HG02610 (cell line): Measurements from ENCODE around the gene RGL3.
"Not testable (repeated sequence)": the region's sequence is repeated elsewhere in the genome, so short reads cannot be mapped to it uniquely, and the experiment has no call there.

ENCODE experiments used
- ATAC-seq: cut with Tn5 transposase; IDR thresholded peaks from one replicate; pipeline ENCODE4 v1.9.1; 2021; ENCODE audit warnings: mild to moderate bottlenecking, moderate library complexity; ENCODE audit not compliant: unreplicated experiment

RGL3 gene

DNA sequence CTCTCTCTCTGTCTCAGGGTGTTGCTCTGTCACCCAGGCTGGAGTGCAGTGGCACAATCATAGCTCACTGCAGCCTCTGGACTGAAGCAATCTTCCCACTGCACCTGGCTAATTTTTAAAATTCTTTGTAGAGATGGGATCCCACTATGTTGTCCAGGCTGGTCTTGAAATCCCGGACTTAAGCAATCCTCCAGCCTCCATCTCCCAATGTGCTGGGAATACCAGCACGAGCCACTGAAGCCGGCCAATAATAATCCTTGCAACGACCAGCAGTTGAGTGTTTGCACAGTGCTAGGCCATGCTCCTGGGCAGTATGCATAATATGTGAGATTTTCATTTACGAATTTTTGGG, 34.4 kb downstream of the RGL3 start:
- no peak for ATAC-seq

DNA sequence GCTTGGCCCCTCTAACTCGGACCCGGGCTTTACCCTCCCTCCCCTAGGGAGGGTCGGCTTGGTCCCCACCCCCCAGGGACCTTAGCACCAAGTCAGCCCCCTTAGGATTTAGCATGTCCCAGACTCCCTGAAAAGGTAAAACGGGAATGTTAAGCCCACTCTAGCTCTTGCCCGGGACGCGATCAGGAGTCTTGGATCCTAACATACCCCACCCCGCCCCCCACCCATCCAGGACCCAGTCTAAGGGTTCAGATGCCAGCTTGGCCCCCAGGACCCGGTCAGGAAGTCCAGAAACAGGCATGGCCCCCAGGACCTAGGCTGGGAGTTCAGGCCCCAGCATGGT, 35.4 kb downstream of the RGL3 start:
- no peak for ATAC-seq

DNA sequence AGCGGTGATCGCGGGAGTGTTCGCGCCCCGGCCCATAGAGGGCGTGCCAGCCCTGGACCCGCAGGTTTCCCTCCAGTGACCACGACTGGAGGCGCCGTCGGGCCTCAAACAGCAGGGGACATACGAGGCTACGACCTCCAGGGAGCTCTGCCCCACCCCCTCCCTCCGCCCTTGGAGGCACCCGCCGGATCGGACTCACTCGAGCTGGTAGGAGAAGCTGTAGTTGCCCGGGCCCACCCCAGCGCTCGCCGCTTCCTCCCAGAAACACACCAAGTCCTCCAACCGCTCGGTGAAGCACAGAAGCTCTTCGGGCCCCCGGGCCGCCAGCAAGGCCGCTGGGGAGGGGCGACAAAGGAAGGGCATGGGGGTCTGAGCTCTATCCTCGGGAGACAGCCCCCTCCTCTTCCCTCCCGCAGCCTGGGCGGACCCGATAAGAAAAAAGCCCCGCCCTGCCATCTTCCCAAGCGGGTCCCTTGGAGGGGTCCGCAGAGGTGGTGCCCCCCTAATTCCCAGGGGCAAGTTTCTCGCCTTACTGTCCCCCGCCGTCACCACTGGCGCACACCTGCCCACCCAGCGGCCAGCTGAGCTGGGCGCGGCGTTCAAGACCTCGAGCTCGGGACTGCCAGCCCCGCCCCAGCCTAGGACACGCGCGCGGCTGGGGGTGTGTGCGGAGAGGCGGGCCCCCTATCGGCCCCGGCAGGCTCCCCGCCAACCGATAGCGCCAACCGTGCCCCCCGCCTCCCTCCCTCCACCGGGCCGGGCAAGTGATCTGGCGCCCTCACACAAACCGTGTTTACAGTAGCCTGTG, 36.0 kb downstream of the RGL3 start:
- no peak for ATAC-seq

DNA sequence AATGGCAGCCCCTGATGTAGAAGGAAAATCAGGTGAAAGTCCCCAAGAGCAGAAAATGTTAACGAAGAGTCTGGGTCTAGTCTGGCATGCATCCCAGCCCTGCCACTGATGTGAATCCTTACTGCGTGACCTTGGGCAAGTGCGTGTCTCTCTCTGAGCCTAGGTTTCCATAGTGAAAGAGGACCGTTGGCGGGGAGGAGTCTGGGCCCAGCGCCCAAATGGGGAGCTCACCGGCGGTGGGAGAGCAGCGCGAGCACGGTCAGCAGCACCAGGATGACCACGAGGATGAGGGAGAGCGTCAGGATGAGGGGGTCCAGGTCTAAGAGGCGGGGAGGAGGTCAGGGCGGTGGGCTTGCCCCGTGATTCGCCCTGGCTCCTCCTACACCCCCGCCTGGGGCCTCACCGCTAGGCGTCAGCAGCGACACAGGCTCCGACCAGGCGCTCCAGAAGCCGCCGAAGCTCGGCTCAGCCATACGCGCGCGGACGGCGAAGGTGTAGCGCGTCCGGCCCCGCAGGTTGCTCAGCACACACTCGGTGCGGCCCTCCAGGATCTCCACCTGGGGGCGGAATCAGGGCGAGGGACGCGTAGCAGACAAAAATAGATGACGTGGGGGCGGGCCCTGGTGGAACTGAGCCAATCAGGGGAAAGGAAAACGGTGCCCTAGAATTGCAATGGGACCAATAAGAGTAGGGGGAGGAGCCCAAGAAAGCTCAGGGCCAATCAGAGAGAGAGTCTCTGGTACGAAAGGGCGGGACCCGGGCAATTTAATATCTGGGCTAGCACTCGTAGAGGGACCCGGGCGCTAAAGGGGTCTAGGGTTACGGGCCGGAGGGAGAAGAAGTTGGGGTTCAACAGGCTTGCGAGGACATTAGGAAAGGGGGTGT, 38.2 kb downstream of the RGL3 start:
- peak; percentile 76 for ATAC-seq

DNA sequence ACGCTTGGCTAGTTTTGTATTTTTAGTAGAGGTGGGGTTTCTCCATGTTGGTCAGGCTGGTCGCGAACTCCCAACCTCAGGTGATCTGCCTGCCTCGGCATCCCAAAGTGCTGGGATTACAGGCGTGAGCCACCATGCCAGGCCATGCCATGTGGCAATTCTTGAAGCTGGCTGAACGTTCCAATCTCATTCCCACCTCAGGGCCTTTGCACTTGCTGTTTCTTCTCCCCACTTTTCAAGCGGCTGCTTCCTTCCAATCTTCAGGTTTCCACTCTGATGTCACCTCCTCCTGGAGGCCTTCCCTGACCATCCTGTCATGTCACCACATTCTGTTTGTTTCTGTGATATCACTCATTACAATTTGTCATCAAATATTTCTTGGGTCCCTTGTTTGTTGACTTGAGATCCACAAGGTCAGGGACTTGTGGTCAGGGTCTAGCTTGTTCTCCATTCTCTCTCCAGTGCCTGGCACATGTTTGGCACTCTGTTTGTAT, 39.2 kb downstream of the RGL3 start:
- no peak for ATAC-seq

DNA sequence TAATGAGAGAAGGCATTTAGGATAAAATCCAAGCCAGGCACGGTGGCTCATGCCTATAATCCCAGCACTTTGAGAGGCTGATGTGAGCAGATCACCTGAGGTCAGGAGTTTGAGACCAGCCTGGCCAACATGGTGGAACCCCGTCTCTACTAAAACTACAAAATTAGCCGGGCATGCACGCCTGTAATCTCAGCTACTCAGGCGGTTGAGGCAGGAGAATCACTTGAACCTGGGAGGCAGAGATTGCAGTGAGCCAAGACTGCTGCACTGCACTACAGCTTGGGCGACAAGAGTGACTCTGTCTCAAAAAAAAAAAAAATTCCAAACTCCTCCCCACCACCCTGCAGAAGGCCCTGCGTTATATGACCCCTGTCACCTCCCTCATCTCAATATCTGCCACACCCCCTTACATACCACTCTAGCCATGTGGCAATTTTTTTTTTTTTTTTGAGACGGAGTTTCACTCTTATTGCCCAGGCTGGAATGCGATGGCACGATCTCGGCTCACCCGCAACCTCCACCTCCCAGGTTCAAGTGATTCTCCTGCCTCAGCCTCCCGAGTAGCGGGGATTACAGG, 39.8 kb downstream of the RGL3 start:
- ATAC-seq = not testable (repeated sequence)

DNA sequence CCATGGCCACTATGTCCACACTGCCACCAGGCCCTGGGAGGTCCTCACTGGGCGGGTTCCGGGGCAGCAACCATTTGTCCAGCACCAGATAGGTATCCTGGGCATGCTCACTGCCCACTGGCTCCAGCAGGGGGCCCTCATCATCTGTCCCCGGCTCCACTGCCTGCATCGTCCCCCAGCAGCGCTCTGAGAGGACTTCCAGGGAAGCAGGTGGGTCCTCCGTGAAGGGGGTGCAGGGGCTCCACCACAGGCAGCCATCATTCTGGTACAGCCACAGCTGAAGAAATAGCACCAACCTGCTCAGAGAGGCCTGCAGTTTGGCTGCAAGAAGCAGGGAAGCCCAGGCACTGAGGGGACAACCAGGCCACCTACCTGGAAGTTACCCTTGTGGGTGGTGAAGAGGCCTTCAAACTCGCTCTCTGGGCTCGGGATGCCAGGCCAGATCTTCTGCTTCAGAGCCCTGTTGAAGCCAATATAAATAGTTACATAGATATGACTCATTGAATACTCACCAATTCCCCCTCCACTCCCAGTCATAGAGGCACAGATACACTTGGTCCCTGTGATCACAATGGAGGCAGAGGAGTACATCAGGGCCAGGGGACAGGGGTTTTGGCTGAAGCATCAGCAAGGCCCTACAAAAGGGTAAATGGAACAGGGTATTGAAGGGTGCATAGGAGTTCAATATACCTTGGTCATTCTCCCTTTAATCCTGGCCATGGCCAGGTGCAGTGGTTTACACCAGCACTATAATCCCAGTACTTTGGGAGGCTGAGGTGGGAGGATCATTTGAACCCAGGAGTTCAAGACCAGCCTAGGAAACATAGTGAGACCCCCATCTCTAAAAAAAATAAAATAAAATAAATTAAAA, 40.6 kb downstream of the RGL3 start:
- no peak for ATAC-seq

DNA sequence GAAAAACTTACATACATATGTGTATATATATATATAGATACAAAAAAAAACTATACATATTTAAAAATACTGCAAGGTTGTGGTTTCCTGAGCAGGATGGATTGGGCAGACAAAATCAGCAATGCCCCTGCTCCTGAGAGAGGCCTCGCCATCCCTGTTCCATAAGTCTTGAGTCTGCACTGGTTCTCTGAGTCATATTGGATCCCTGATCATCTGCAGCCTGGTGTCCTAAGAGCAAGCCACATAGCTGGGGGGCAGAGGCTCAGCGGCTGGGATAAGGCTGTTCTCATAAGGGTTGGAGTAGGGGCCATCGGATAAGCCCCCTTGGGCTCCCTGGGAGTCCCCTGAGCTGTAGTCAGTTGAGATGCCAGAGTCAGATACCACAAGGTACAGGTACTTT, 41.4 kb downstream of the RGL3 start:
- no peak for ATAC-seq

DNA sequence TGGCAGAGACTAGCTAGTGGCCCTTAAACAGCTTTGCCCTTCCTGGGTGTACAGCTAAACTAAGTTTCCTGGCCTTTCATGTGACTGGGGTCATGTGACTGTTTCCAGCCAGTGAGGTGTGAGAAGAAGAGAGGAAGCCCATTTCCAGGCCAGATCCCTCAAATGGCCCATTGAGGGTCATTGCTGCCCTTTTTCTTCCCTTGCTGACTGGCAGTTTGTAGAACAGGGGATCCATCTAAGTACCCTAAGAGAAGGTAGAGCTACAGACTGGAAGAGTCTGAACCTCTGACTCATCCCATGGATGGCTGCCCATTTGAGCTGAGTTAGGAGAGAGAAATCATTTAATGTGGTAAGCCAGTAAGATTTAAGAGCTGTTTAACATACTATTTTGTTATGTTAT, 41.9 kb downstream of the RGL3 start:
- ATAC-seq = no peak

DNA sequence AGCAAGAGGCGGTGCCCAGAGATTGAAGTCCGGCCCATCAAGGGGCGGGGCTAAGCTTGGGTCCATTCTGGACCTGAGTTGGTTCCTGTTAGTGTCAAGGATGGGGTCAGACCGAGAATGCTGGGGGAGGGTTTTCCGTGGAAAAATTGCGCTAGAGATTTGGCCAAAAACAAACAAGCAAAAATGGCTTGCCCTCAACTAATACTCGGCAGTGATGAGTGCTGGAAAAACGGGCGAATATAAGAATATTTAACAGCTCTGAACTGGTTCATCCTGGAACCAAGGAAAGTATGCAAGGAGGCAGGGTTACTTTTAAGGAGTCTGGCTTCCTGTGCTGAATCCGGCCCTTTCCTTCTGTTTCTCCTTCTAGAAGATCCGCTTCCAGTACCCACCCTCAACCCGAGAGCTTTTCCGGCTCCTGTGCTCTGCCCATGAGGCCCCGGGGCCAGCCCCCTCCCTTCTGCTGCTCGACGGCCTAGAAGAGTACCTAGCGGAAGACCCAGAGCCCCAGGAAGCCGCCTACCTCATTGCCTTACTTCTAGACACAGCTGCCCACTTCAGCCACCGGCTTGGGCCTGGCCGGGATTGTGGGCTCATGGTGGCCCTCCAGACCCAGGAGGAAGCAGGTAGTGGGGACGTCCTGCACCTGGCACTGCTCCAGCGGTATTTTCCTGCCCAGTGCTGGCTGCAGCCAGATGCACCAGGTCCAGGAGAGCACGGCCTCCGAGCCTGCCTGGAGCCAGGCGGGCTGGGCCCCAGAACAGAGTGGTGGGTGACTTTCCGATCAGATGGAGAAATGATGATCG, 43.8 kb downstream of the RGL3 start:
- no peak for ATAC-seq

DNA sequence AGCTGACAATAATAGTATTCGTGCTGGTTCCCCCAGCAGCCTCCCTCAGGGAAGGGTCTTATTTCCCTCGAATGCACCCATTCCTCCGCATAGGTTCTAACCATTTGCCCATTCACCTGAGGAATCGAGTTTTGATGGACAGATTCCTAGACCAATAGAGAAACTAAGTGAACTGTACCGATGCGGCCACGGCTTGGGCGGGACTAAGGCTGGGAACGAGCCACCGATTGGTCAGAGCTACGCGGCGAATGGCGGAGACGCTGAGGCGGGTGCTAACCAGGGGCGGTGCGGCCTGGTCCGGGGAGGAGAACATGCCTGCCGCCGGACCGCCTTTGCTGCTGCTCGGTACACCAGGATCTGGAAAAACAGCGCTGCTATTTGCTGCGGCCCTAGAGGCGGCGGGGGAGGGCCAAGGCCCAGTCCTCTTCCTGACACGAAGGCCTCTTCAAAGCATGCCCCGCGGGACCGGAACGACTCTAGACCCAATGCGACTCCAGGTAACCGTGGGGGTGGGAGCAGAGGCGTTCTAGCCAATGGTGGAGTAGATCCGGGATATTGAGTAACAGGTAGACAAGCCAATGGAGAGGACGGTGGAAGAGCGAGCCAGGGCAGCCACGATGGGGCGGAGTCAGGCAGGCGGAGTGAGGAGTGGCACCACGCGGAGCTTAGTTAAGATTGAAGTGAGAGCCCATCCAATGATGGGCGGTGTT, 44.5 kb downstream of the RGL3 start, which contains the start of gene SWSAP1:
TSS of gene SWSAP1 (plus strand) at position 234 of the 710 bp plus-strand sequence. CDS start at position 249, 15 bp downstream.
- peak; percentile 87 for ATAC-seq

DNA sequence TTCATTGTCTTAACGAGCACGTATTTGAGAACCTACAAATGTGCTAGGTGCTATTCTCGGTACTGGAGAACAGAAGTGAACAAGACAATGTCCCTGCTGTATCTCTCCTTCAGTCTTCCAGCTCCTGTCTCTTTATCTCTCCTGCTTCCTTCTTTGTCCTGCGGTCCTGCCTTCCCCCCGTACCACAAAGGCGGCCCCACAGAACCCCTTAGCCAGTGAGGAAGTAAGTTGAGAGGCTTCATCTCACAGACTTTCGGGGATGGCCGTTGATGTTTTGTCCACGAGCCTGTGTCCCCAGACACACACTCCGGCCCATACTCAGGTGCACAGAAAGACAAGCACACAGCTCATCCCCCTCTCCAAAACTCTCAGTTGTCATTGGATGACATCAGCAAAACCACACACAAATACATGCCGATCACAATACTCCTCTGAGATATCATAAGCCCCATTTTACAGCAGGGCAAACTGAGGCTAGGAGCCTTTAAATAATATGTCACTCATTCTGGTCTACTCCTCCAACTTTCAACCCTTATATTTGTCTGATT, 45.2 kb downstream of the RGL3 start:
- no peak for ATAC-seq

DNA sequence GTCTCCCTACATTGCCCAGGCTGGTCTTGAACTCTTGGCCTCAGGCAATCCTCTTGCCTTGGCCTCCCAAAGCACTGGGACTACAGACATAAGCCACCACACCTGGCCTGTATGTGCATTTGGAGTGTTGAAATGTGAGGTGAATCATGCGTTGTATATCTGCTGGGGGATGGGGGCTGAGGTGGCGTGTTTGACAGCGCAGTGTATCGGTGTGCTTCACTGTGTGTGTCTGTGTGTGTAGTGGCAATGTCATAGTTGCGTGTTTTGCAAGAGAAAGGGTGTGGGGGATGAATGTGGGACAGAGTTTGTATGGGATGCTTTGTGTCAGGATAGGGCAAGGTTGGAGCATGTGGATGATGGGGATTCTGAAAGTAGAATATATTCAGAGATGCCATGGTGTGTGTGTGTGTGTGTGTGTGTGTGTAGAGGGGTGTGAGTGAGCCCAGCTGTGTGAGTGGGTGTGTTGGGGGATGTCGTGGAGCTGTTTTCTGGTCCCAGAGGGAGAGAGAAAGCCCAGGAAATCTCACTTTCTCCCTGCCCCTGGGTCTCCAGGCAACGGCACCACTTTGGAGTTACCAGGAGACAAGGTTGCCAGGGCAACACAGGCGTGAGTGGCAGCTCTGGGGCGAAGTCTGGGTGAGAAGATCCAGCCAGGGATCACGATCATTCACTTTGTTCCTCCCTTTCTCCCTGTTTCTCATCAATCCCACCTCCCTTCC, 45.8 kb downstream of the RGL3 start:
- no peak for ATAC-seq

DNA sequence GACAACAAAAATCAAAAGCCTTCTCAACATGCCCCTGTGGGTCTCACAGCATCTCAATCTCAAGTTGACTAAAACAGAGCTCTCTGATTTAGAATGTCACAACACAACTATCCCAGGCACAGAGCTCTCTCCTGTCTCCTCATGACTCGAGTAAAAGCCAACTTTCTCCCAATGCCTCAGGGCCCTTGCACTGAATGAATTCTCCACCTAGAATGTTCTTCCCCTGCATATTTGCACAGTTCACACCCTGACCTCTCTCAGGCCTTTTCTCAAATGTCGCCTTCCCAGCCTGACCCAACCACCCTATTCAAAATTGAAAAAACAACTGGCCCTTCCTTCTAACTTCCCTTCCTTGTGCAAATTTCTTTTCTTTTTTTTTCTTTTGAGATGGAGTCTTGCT, 48.4 kb downstream of the RGL3 start:
- ATAC-seq = no peak

DNA sequence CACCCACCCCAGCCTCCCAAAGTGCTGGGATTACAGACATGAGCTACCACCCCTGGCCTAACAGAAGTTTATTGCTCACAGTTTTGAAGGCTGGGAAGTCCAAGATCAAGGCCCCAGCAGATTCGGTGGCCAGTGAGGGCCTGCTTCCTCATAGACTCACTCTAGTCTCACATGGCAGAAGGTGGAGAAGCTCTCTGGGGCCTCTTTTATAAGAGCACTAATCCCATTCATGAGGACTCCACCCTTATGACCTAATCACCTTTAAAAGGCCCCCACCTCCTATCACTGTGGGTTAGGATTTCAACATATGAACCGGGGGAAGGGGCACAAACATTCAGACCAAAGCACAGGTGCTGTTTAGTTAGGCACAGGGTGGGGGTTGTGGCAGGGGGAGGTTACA, 51.6 kb downstream of the RGL3 start:
- ATAC-seq = no peak

DNA sequence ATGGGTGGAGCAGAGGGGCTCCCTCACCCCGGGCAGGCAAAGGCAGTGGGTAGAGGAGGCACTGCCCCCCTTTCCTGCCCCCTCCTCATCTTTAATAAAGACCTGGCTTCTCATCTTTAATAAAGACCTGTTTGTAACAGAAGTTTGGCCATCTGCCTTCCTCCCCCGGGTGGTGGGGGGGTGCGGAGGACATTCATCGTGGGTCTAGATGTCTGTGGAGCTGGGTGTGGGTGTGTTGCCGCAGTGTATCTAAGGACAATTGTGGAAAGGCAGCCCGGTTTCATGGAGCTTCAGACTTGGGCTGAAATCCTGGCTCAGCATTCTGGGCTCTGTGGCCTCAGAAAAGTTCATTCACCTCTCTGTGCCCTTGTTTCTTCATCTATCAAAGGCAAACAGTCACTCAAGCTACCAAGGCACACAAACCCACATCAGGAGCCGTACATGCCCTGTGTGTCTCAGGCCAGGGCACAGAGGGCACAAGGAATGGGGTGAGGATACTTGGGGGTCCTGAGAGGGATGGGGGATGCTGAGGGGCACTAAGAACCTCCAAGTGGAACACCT, 53.5 kb downstream of the RGL3 start:
- no peak for ATAC-seq

DNA sequence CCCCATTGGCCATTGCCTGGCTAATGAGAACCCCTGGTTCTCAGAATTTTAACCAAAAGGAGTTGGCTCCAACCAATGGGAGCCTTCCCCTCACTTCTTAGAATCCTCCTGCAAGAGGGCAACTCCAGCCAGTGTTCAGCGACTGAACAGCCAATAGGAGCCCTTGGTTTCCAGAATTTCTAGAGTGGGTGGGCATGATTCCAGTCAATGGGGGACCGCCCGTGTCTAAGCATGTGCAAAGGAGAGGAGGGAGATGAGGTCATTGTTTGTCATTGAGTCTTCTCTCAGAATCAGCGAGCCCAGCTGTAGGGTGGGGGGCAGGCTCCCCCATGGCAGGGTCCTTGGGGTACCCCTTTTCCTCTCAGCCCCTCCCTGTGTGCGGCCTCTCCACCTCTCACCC, 54.2 kb downstream of the RGL3 start:
- no peak for ATAC-seq

DNA sequence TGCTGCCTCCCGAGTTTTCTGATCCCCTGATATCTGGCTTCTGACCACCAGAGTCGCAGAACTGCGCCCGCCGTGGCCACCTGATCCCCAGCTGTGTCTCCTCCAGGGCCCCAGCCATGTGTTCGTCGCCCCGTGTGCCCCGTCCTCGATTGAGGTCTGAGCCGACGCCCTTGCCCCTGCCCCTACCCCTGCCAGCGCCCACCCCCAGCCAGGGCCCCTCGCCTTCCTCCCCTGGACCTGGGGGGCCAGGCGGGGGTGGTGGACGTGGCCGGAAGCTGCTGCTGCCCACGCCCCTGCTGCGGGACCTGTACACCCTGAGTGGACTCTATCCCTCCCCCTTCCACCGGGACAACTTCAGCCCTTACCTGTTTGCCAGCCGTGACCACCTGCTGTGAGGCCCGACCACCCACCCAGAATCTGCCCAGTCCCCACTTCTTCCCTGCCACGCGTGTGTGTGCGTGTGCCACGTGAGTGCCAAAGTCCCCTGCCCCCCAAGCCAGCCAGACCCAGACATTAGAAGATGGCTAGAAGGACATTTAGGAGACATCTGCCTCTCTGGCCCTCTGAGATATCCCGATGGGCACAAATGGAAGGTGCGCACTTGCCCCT, 54.7 kb downstream of the RGL3 start:
- ATAC-seq = no peak
